Loucy (cell line): ENCODE data around the gene LYPLAL1.

Experiments
- EZH2phosphoT487 ChIP-seq: fragments of 200-600 bp; IDR thresholded peaks from 2 replicates; pipeline ENCODE4 v1.6.1; 2018; ENCODE audit warnings: antibody characterized with exemption, mild to moderate bottlenecking, moderate library complexity, borderline replicate concordance
- TF ChIP-seq, protein P1 (sequence below): fragments of 200-600 bp; sonication (generic); conservative IDR thresholded peaks from 2 replicates; pipeline ENCODE4 v1.5.1; 2014; ENCODE audit warnings: mild to moderate bottlenecking, antibody characterized with exemption, low read length

DNA sequence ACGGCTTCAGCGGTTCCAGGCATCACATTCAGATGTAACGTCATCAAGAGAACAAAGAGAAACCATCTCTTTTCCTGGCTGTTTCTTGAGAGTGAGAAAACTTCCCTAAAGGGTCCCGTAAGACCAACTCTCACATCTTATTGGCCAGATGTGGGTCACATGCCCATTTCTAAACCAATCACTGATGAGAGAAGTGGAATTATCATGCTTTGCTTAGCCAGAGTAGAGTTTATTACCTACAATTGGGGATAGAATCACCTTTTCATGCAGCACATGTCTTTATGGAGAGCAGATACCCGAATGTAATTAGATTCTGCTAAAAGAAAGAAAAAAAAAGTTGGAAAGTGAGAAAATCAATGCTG, 54.4 kb downstream of the LYPLAL1 start:
- TF ChIP-seq, protein P1, sequence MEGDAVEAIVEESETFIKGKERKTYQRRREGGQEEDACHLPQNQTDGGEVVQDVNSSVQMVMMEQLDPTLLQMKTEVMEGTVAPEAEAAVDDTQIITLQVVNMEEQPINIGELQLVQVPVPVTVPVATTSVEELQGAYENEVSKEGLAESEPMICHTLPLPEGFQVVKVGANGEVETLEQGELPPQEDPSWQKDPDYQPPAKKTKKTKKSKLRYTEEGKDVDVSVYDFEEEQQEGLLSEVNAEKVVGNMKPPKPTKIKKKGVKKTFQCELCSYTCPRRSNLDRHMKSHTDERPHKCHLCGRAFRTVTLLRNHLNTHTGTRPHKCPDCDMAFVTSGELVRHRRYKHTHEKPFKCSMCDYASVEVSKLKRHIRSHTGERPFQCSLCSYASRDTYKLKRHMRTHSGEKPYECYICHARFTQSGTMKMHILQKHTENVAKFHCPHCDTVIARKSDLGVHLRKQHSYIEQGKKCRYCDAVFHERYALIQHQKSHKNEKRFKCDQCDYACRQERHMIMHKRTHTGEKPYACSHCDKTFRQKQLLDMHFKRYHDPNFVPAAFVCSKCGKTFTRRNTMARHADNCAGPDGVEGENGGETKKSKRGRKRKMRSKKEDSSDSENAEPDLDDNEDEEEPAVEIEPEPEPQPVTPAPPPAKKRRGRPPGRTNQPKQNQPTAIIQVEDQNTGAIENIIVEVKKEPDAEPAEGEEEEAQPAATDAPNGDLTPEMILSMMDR = no peak
- no peak for TF ChIP-seq EZH2phosphoT487
